K562 (cell line): Measurements from ENCODE around the gene RPS6KA4. TPM values are rescaled to one million over a fixed set of nuclear protein-coding genes. Genes with fewer than 3 reads are reported as not detected.

Experiments
- CBFA2T2 ChIP-seq: fragments of 450-650 bp; conservative IDR thresholded peaks from 2 replicates; pipeline ENCODE4 v1.6.1; 2017; ENCODE audit warnings: mild to moderate bottlenecking
- CBFB ChIP-seq: sonication (generic); formaldehyde crosslinking; IDR thresholded peaks from 2 replicates; pipeline ENCODE4 v1.4.0; 2020; ENCODE audit warnings: mild to moderate bottlenecking, missing genetic modification reagents
- CBX2 ChIP-seq: fragments of 200-600 bp; sonication (generic); IDR thresholded peaks from one replicate; pipeline ENCODE4 v1.6.1; 2012; ENCODE audit warnings: mild to moderate bottlenecking, low read length, inconsistent platforms; ENCODE audit not compliant: insufficient read depth, poor library complexity, severe bottlenecking
- CHD1 ChIP-seq: fragments of 200-600 bp; sonication (generic); IDR thresholded peaks from one replicate; pipeline ENCODE4 v1.6.1; 2012; ENCODE audit warnings: mild to moderate bottlenecking, moderate library complexity, low read length, inconsistent platforms
- CSDE1 ChIP-seq, 2 experiments: fragments of 450-650 bp; IDR thresholded peaks; 2 replicates each; pipeline ENCODE4 v1.6.1; 2016; ENCODE audit warnings: mild to moderate bottlenecking in 1 of 2
- ELF1 ChIP-seq: fragments of 200-800 bp; sonication (Bioruptor generic); IDR thresholded peaks from 2 replicates; pipeline ENCODE4 v1.6.1; 2016; ENCODE audit warnings: missing genetic modification characterization, missing compliant biosample characterization
- ELK1 ChIP-seq: sonication (generic); formaldehyde crosslinking; IDR thresholded peaks from 2 replicates; pipeline ENCODE4 v1.8.1; 2022; ENCODE audit warnings: missing genetic modification reagents
- FIP1L1 ChIP-seq: fragments of 200-400 bp; formaldehyde crosslinking; IDR thresholded peaks from 2 replicates; pipeline ENCODE4 v1.6.1; 2018; ENCODE audit warnings: mild to moderate bottlenecking, low read depth, low read length; ENCODE audit not compliant: poor library complexity, severe bottlenecking
- FOS ChIP-seq: IDR thresholded peaks from 3 replicates; pipeline ENCODE4 v1.6.1; 2011; ENCODE audit not compliant: insufficient read length; ENCODE audit errors: extremely low read depth
- GABPB1 ChIP-seq: sonication (generic); formaldehyde crosslinking; IDR thresholded peaks from 2 replicates; pipeline ENCODE4 v1.8.0; 2022; ENCODE audit warnings: mild to moderate bottlenecking, missing genetic modification reagents
- GATA2 ChIP-seq: sonication (generic); formaldehyde crosslinking; IDR thresholded peaks from 2 replicates; pipeline ENCODE4 v1.4.0; 2020; ENCODE audit warnings: mild to moderate bottlenecking, missing genetic modification reagents
- HMG20B ChIP-seq: fragments of 250-450 bp; sonication (Bioruptor Pico); IDR thresholded peaks from 2 replicates; pipeline ENCODE4 v1.5.0; 2021; ENCODE audit warnings: mild to moderate bottlenecking
- KDM5B ChIP-seq: fragments of 200-600 bp; sonication (generic); IDR thresholded peaks from 2 replicates; pipeline ENCODE4 v1.6.1; 2012; ENCODE audit warnings: low read depth, mild to moderate bottlenecking, moderate library complexity, low read length, control low read depth, inconsistent platforms; ENCODE audit not compliant: insufficient replicate concordance
- MBD2 ChIP-seq: sonication (generic); IDR thresholded peaks from 2 replicates; pipeline ENCODE4 v1.6.1; 2016; ENCODE audit warnings: low read depth, borderline replicate concordance
- MCM3 ChIP-seq: fragments of 450-650 bp; IDR thresholded peaks from 2 replicates; pipeline ENCODE4 v1.6.1; 2016
- MEIS2 ChIP-seq: fragments of 450-650 bp; IDR thresholded peaks from 2 replicates; pipeline ENCODE4 v1.6.1; 2014; ENCODE audit warnings: mild to moderate bottlenecking; ENCODE audit not compliant: partially characterized antibody
- PHF20 ChIP-seq: fragments of 450-650 bp; IDR thresholded peaks from 2 replicates; pipeline ENCODE4 v1.6.1; 2018; ENCODE audit not compliant: partially characterized antibody
- POLR2H ChIP-seq: IDR thresholded peaks from 2 replicates; pipeline ENCODE4 v1.6.1; 2016; ENCODE audit warnings: missing genetic modification characterization, low read depth, mild to moderate bottlenecking, control low read depth, missing compliant biosample characterization, moderate library complexity
- RAD51 ChIP-seq: fragments of 450-650 bp; IDR thresholded peaks from 2 replicates; pipeline ENCODE4 v1.7.1; 2016; ENCODE audit warnings: low read depth, mild to moderate bottlenecking, borderline replicate concordance
- SNRNP70 ChIP-seq: fragments of 200-400 bp; formaldehyde crosslinking; optimal IDR thresholded peaks from 2 replicates; pipeline ENCODE3; 2017; ENCODE audit warnings: low read depth, low read length
- SOX6 ChIP-seq: fragments of 450-650 bp; IDR thresholded peaks from 2 replicates; pipeline ENCODE4 v1.6.1; 2014; ENCODE audit warnings: mild to moderate bottlenecking
- SP1 ChIP-seq: sonication (generic); formaldehyde crosslinking; IDR thresholded peaks from 2 replicates; pipeline ENCODE4 v1.8.1; 2022; ENCODE audit warnings: mild to moderate bottlenecking, missing genetic modification reagents
- ZFP1 ChIP-seq: fragments of 450-650 bp; formaldehyde crosslinking; IDR thresholded peaks from 2 replicates; pipeline ENCODE4 v1.4.0; 2020; ENCODE audit warnings: mild to moderate bottlenecking, mixed read lengths
- polyA plus RNA-seq, 8 experiments: library from polyadenylated mRNA; depleted of rRNA in 4 of 8; stranded (reverse) in 5 of 8; unstranded in 3 of 8; fragments of >200 nt; fragmentation: Nextera tagmentation in 2 of 8; fragmentation: Illumina TruSeq in 1 of 8; extraction: Ambion mirVana in 2 of 8; extraction: Trizol in 1 of 8; gene quantifications; 2 replicates each; pipeline versions ENCODE4 v1.2.1 to v1.2.3, GENCODE V29; 2011 to 2014; ENCODE audit warnings: inconsistent platforms in 1 of 8, missing spikeins in 1 of 8
- total RNA-seq, 7 experiments: library from RNA; depleted of rRNA in 6 of 7; stranded (reverse); fragments of >200 nt in 6 of 7; fragmentation: Illumina TruSeq in 2 of 7; extraction: Trizol in 2 of 7; gene quantifications; 2 replicates each; pipeline versions ENCODE4 v1.2.1 to v1.2.3, GENCODE V29; 2011 to 2021; ENCODE audit warnings: low replicate concordance in 1 of 7
- TF ChIP-seq, protein P1 (sequence below): fragments of 250-450 bp; sonication (Bioruptor Pico); IDR thresholded peaks from 2 replicates; pipeline ENCODE4 v1.8.0; 2021; ENCODE audit warnings: borderline replicate concordance, mild to moderate bottlenecking, moderate library complexity; ENCODE audit not compliant: poor library complexity, severe bottlenecking
- TF ChIP-seq, protein P2 (sequence below): fragments of 450-650 bp; formaldehyde crosslinking; IDR thresholded peaks from 2 replicates; pipeline ENCODE4 v1.4.0; 2022; ENCODE audit warnings: missing genetic modification characterization
- TF ChIP-seq, protein P3 (sequence below): sonication (generic); formaldehyde crosslinking; IDR thresholded peaks from 2 replicates; pipeline ENCODE4 v1.8.0; 2023; ENCODE audit warnings: mild to moderate bottlenecking, missing genetic modification reagents

Gene RPS6KA4
- total and polyA plus RNA-seq, 9 of the 15 experiments (the other 6 are each of a cell fraction or from before 2014, with no cell fraction given): 0.15 to 23.8 (median 9.8) TPM

GRCh38 chr11:64372802-64373597, 14.0 kb downstream of the RPS6KA4 start (continued):
- TF ChIP-seq, protein P1, sequence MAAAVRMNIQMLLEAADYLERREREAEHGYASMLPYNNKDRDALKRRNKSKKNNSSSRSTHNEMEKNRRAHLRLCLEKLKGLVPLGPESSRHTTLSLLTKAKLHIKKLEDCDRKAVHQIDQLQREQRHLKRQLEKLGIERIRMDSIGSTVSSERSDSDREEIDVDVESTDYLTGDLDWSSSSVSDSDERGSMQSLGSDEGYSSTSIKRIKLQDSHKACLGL (CRISPR knock-in tag): no peak
- TF ChIP-seq FIP1L1 (no peak), GATA2 (CRISPR knock-in tag) (no peak), SNRNP70 (no peak), ZFP1 (CRISPR knock-in tag) (no peak), POLR2H (tag) (no peak; the same call in 1 of the 2 replicates), HMG20B (CRISPR knock-in tag) (no peak), RAD51 (peak; percentile 97), ELK1 (no peak), MCM3 (no peak), SOX6 (no peak), KDM5B (peak; percentile 54), GABPB1 (CRISPR knock-in tag) (peak; percentile 35; the same call in 1 of the 2 replicates), CBFB (CRISPR knock-in tag) (no peak), CSDE1 (IDR thresholded peaks at IDR 0.05) (no peak), ELF1 (tag) (no peak), PHF20 (peak; percentile 35), CBFA2T2 (peak; percentile 67), MBD2 (peak; percentile 90; the same call in 1 of the 2 replicates), CHD1 (no peak), MEIS2 (no peak), CBX2 (no peak), FOS (peak; percentile 97), SP1 (CRISPR knock-in tag) (peak; percentile 57)
- TF ChIP-seq, protein P2, sequence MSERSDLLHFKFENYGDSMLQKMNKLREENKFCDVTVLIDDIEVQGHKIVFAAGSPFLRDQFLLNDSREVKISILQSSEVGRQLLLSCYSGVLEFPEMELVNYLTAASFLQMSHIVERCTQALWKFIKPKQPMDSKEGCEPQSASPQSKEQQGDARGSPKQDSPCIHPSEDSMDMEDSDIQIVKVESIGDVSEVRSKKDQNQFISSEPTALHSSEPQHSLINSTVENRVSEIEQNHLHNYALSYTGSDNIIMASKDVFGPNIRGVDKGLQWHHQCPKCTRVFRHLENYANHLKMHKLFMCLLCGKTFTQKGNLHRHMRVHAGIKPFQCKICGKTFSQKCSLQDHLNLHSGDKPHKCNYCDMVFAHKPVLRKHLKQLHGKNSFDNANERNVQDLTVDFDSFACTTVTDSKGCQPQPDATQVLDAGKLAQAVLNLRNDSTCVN (CRISPR knock-in tag): peak; percentile 6; the same call in 1 of the 2 replicates
- TF ChIP-seq, protein P3, sequence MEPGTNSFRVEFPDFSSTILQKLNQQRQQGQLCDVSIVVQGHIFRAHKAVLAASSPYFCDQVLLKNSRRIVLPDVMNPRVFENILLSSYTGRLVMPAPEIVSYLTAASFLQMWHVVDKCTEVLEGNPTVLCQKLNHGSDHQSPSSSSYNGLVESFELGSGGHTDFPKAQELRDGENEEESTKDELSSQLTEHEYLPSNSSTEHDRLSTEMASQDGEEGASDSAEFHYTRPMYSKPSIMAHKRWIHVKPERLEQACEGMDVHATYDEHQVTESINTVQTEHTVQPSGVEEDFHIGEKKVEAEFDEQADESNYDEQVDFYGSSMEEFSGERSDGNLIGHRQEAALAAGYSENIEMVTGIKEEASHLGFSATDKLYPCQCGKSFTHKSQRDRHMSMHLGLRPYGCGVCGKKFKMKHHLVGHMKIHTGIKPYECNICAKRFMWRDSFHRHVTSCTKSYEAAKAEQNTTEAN (CRISPR knock-in tag): no peak
